Esophagus (tissue), 2 donors: ENCODE results near the gene ABCA7. TPM values are rescaled to one million over a fixed set of nuclear protein-coding genes. Genes with fewer than 3 reads are reported as not detected.
A peak's percentile ranks its signal among the peaks of the same experiment; 100 is the strongest.

ENCODE experiments used
- H3K27ac ChIP-seq, 2 donors: one replicate each; pipeline ENCODE4 v1.5.1; 2013; ENCODE audit warnings: low read depth in 2 of 2, mild to moderate bottlenecking in 2 of 2, inconsistent platforms in 1 of 2, low read length in 1 of 2, moderate library complexity in 1 of 2
- H3K27me3 ChIP-seq, 2 donors: one replicate each; pipeline ENCODE4 v1.6.1; 2013; ENCODE audit warnings: low read length in 2 of 2, control low read depth in 1 of 2, mild to moderate bottlenecking in 1 of 2; ENCODE audit not compliant: insufficient read depth in 2 of 2, control insufficient read depth in 1 of 2
- H3K36me3 ChIP-seq, 2 donors: one replicate each; pipeline ENCODE4 v1.6.1; 2013; ENCODE audit warnings: low read length in 1 of 2; ENCODE audit not compliant: control insufficient read depth in 2 of 2, insufficient read depth in 2 of 2
- H3K4me1 ChIP-seq, 2 donors: one replicate each; pipeline ENCODE4 v1.6.1; 2013; ENCODE audit warnings: low read length in 1 of 2; ENCODE audit not compliant: control insufficient read depth in 2 of 2, insufficient read depth in 2 of 2
- H3K4me3 ChIP-seq, 2 donors: one replicate each; pipeline ENCODE4 v1.5.1; 2013; ENCODE audit warnings: low read length in 2 of 2, mild to moderate bottlenecking in 2 of 2, low read depth in 1 of 2, moderate library complexity in 1 of 2
- H3K9me3 ChIP-seq, 2 donors: one replicate each; pipeline ENCODE4 v1.6.1; 2013; ENCODE audit warnings: mild to moderate bottlenecking in 2 of 2, low read depth in 1 of 2, low read length in 1 of 2, moderate library complexity in 1 of 2; ENCODE audit not compliant: control insufficient read depth in 2 of 2, insufficient read depth in 1 of 2
- WGBS, 2 donors: extraction: QIAGEN DNeasy Blood & Tissue Kit; methylation state at CpG; one replicate each; pipeline ENCODE4 v1.1.7; 2013; 5-methylcytosine and 5-hydroxymethylcytosine counted together
- polyA plus RNA-seq, 2 donors: library from polyadenylated mRNA; stranded (reverse); fragments of 200-250 nt; gene quantifications; one replicate each; pipeline ENCODE4 v1.2.3, GENCODE V29; 2013
- donor health status: healthy with polysubstance abuse.
- donor health status: Bipolar disorder and iron deficiency.

Gene ABCA7
- polyA plus RNA-seq, 2 donors = 11.4 to 26.4 TPM

DNA sequence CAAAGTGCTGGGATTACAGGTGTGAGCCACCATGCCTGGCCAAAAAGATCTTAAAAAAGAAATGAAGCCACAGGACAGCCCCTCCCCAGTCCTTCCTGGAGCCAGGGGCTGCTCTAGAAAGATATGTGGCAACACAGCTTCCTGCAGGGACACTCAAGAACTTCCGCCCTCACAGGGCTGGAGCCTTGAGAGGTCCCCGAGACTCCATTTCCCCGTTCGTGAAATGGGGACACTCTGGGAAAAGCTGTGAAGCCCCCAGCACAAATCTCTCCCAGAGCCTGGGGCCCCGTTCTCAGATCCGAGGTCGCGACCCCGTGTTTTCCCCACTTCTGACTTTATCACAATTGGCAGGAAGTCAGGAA, 61.4 kb downstream of the ABCA7 start:
- Histone ChIP-seq H3K27ac (peak overlapping the region; percentile 93 to 99), H3K9me3 (no peaks in the 10 kb centered on the region), H3K4me3 (no peak overlapping the region), H3K36me3 (peaks cover 0 to 3% of the 10 kb centered on the region in 2 donors), H3K4me1 (peaks cover 8 to 22% of the 10 kb centered on the region in 2 donors), H3K27me3 (no peaks in the 10 kb centered on the region)
- 22 to 34% methylated on average over 9 of the region's 9 CpGs for WGBS, 2 donors

DNA sequence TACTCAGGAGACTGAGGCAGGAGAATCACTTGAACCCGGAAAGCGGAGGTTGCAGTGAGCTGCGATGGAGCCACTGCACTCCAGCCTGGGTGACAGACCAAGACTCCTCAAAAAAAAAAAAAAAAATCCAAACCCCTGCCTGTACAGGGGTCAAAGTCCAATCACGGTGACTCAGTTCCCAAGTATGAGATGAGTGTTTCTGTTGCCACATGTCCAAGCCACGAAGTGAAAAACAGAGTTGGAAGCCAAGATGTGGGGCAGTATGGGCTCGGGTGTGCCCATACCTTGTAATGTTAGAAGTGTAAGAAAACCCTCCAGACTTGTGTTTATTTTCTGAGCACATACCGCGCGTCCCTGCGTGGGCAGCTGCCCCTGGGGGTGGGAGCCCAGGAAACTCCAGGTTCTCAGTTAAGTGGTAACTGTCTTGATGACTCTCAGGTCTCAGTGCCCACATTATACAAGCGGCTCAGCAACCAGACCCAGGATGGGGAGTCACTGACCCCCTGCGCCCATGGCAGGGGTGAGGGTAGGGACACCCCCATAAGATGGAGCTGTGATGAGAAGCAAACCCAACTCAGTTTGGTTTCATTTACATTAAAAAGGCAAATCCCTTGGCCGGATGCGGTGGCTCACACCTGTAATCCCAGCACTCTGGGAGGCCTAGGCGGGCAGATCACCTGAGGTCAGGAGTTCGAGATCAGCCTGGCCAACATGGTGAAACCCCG, 62.7 kb downstream of the ABCA7 start:
- H3K27ac ChIP-seq = peak overlapping the region; percentile 93 to 99
- no peak overlapping the region for H3K4me3 ChIP-seq
- 30 to 42% methylated on average over 17 of the region's 17 CpGs for WGBS, 2 donors

DNA sequence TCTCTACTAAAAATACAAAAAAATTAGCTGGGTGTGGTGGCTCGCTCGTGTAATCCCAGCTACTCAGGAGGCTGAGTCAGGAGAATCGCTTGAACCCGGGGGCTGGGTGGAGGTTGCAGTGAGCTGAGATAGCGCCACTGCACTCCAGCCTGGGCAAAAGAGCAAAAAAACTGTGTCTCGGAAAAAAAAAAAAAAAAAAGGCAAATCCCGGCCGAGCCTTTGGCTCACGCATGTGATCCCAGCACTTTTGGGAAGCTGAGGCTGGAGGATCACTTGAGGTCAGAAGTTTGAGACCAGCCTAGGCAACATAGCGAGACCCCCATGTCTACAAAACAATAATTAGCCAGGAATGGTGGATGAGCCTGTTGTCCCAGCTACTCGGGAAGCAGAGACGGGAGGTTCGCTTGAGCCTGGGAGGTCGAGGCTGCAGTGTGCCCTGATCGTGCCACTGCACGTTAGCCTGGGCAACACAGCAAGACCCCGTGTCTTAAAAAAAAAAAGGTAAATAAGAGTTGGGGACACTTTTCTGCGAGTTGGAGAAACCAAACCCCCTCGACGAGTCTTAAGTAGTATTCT, 63.3 kb downstream of the ABCA7 start:
- Histone ChIP-seq H3K27ac (peak overlapping the region; percentile 93 to 99), H3K36me3 (peaks cover 5 to 16% of the 10 kb centered on the region in 2 donors), H3K9me3 (no peaks in the 10 kb centered on the region), H3K4me3 (no peak overlapping the region), H3K27me3 (no peaks in the 10 kb centered on the region), H3K4me1 (peaks cover 8 to 29% of the 10 kb centered on the region in 2 donors)
- 19 to 23% methylated on average over 20 of the region's 20 CpGs for WGBS, 2 donors

More for the DNA sequence above, 62.7 kb downstream of the ABCA7 start:
- no peaks in the 10 kb centered on the region for H3K9me3 ChIP-seq
- H3K27me3 ChIP-seq = no peaks in the 10 kb centered on the region
- H3K36me3 ChIP-seq = peaks cover 5 to 15% of the 10 kb centered on the region in 2 donors
- H3K4me1 ChIP-seq = peaks cover 8 to 29% of the 10 kb centered on the region in 2 donors

DNA sequence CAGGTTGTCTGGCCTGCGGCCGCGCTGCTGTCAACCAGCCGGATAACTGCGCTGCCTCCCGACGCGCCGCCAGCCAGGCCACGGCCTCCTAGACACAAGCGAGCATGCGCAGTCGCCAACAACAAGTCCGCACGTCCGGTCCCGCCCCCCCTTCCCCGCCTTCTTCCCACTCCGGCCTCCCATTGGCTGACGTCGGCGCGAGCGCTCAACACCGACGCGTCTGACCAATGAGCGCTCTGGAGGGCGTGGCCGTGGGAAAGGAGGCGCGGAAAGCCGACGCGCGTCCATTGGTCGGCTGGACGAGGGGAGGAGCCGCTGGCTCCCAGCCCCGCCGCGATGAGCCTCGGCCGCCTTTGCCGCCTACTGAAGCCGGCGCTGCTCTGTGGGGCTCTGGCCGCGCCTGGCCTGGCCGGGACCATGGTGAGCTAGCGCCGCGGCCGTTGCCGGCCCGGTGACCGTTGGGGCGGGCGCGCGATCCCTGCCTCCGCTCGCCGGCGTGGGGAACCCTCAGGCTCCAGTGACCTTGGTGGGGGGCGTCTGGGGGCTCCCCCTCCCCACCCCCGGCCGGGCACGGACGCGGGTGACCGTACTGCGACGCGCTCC, 63.9 kb downstream of the ABCA7 start, which contains the start of gene GPX4:
TSS of gene GPX4 (plus strand) at position 287 of the 603 bp plus-strand sequence. CDS start at position 337, 50 bp downstream.
- Histone ChIP-seq H3K9me3 (no peaks in the 10 kb centered on the region), H3K4me1 (peaks cover 8 to 27% of the 10 kb centered on the region in 2 donors), H3K27ac (peak within 1 kb of the TSS; percentile 93 to 99), H3K27me3 (no peaks in the 10 kb centered on the region), H3K36me3 (peaks cover 5 to 21% of the 10 kb centered on the region in 2 donors), H3K4me3 (peak within 1 kb of the TSS; percentile 60 to 61)
- WGBS, 2 donors = 0 to 1% methylated on average over 45 to 75 of the region's 75 CpGs

DNA sequence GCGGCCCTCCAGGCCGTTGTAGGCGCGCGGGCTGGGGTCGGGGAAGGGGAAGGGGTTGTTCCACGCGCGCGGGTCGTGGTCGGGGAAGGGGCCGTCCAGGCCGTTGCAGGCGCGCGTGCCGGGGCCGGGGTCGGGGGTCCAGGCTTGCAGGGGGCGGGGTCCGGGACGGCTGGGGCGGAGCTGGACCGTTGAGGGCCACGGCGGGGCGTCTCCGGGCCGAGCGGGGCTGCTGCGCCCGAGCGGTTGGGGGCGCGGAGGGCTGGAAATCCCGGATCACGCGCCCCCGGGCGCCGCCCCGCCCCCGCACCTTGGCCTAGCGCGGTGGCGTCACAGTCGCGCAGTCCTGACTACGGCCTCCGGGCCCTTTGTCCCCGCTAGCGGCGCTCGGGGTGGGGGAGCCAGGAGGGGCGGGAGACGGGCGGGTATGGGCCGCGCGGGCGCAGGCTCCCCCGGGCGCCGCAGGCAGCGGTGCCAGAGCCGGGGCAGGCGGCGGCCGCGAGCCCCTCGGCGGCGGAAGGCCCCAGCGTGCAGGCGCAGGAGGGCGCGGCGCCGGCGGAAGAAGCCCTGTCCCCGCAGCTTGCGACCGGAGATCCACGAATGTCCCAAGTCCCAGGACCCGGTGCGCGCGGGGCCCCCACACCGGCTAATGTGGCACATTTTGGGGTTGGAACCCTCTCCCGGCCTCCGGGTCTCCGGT, 64.6 kb downstream of the ABCA7 start:
- no peaks in the 10 kb centered on the region for H3K9me3 ChIP-seq
- no peaks in the 10 kb centered on the region for H3K27me3 ChIP-seq
- 0 to 1% methylated on average over 52 to 93 of the region's 93 CpGs for WGBS, 2 donors
- peaks cover 5 to 27% of the 10 kb centered on the region in 2 donors for H3K36me3 ChIP-seq
- H3K4me1 ChIP-seq = peaks cover 6 to 22% of the 10 kb centered on the region in 2 donors
- H3K27ac ChIP-seq = peak overlapping the region; percentile 93 to 98
- peak overlapping the region; percentile 60 to 61 for H3K4me3 ChIP-seq

DNA sequence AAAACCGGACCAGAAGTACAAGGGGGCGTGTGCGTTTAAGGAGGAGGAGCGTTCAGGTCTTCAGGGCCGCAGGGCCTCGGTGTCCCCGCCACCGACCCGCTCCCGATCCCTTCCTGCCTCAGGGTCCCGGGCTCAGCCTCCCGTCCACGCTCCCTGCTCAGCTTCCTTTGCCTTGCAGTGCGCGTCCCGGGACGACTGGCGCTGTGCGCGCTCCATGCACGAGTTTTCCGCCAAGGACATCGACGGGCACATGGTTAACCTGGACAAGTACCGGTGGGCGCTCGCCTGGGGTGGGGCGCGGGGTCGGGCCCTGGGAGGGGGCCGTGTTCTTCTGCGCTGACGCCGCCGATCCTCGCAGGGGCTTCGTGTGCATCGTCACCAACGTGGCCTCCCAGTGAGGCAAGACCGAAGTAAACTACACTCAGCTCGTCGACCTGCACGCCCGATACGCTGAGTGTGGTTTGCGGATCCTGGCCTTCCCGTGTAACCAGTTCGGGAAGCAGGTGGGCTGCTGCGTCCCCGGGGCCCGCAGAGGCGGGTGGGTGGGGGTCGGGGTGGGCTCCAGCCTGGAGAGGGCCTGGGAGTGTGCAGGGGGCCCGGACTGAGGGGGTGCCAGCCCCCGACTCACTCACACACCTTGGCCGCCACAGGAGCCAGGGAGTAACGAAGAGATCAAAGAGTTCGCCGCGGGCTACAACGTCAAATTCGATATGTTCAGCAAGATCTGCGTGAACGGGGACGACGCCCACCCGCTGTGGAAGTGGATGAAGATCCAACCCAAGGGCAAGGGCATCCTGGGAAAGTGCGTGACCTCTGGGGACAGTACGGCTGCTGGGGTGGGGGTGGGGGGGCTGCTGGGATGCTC, 65.3 kb downstream of the ABCA7 start:
- H3K4me1 ChIP-seq = peaks cover 6 to 23% of the 10 kb centered on the region in 2 donors
- no peaks in the 10 kb centered on the region for H3K27me3 ChIP-seq
- H3K36me3 ChIP-seq = peaks cover 5 to 34% of the 10 kb centered on the region in 2 donors
- H3K9me3 ChIP-seq = no peaks in the 10 kb centered on the region
- H3K4me3 ChIP-seq = peak overlapping the region; percentile 60 to 61
- peak overlapping the region; percentile 93 to 98 for H3K27ac ChIP-seq
- whole genome bisulfite sequencing, 2 donors = 18 to 25% methylated on average over 62 to 69 of the region's 69 CpGs

DNA sequence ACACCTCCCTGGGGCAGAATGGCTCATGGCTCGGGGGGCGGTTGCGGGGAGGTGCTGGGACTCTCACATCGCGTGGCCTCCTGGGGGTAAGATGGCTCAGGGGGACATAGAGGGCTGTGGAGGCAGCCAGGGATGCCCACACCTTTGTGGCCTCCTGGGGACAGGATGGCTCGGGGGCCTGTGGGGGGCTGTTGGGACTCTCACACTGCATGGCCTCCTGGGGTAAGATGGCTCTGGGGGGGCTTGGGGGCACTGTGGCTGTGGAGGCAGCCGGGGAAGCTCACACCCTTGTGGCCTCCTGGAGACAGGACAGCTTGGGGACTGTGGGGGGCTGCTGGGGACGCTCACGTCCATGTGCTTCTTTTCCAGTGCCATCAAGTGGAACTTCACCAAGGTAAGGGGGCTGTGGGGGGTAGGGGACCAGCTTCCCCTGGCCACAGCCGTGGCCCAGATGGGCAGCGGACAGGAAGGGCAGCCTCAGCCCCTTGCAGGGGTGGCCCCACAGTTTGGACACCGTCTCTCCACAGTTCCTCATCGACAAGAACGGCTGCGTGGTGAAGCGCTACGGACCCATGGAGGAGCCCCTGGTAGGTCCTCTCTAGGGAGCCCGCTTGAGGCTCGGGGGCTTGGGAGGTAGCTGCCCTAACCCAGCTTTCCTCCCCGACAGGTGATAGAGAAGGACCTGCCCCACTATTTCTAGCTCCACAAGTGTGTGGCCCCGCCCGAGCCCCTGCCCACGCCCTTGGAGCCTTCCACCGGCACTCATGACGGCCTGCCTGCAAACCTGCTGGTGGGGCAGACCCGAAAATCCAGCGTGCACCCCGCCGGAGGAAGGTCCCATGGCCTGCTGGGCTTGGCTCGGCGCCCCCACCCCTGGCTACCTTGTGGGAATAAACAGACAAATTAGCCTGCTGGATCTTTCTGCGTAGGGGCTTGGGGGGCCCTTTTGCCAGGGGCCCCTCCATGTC, 66.2 kb downstream of the ABCA7 start:
- Histone ChIP-seq H3K27me3 (no peaks in the 10 kb centered on the region), H3K27ac (peak overlapping the region; percentile 93 to 98), H3K36me3 (peaks cover 7 to 43% of the 10 kb centered on the region in 2 donors), H3K4me1 (peaks cover 6 to 24% of the 10 kb centered on the region in 2 donors), H3K4me3 (no peak overlapping the region), H3K9me3 (no peaks in the 10 kb centered on the region)
- WGBS, 2 donors = 68 to 75% methylated on average over 29 to 32 of the region's 32 CpGs
